ENCODE data around the gene CD84. TPM values are rescaled to one million over a fixed set of nuclear protein-coding genes. Genes with fewer than 3 reads are reported as not detected.
"Not testable (repeated sequence)": the region's sequence is repeated elsewhere in the genome, so short reads cannot be mapped to it uniquely, and the experiment has no call there.

Gene CD84
- total RNA-seq, 2 donors from 2014 or later, result 1.2 to 6.7 TPM

- no peaks in the 10 kb centered on the region for H3K27me3 ChIP-seq (replicated peaks; ENCODE audit: insufficient read depth)
- no peaks in the 10 kb centered on the region for H3K4me1 ChIP-seq (replicated peaks)
- H3K4me3 ChIP-seq, result no peak overlapping the region
- no peak for TF ChIP-seq POLR2AphosphoS5 (IDR thresholded peaks at IDR 0.05)
- TF ChIP-seq POLR2A (IDR thresholded peaks at IDR 0.05), result no peak
- TF ChIP-seq CTCF (IDR thresholded peaks at IDR 0.05), result no peak
- H3K27ac ChIP-seq, result no peak overlapping the region
- H3K9me3 ChIP-seq, result no peaks in the 10 kb centered on the region
- intact Hi-C loops (cut with DNase I), result no loop called here
- WGBS, result 86% methylated on average over 3 of the region's 3 CpGs
- DNase-seq (ENCODE audit: low spot score), result no peak
- no peaks in the 10 kb centered on the region for H3K36me3 ChIP-seq
These were observed 44.3 kb downstream of the CD84 start for GRCh38 chr1:160534823-160535605.

- WGBS, result 100% methylated on average over 5 of the region's 5 CpGs
- H3K9me3 ChIP-seq; H3K27me3 ChIP-seq (replicated peaks; ENCODE audit: insufficient read depth); H3K4me3 ChIP-seq; H3K4me1 ChIP-seq (replicated peaks); H3K27ac ChIP-seq; H3K36me3 ChIP-seq; intact Hi-C loops (cut with DNase I); DNase-seq (ENCODE audit: low spot score): not testable (repeated sequence)
These were observed 46.8 kb downstream of the CD84 start for GRCh38 chr1:160532557-160532813.

- not testable (repeated sequence) for H3K27me3 ChIP-seq (replicated peaks; ENCODE audit: insufficient read depth)
- 92% methylated on average over 23 of the region's 29 CpGs for WGBS
These were observed 47.3 kb downstream of the CD84 start for GRCh38 chr1:160531809-160532556.

GRCh38 chr1:160529401-160529952 is 49.8 kb downstream of the CD84 start:
- H3K4me1 ChIP-seq (replicated peaks), result not testable (repeated sequence)
- 61% methylated on average over 7 of the region's 7 CpGs for WGBS

More at GRCh38 chr1:160531809-160532556, 47.3 kb downstream of the CD84 start:
- H3K36me3 ChIP-seq; intact Hi-C loops (cut with DNase I); H3K4me3 ChIP-seq; H3K4me1 ChIP-seq (replicated peaks); H3K9me3 ChIP-seq; DNase-seq (ENCODE audit: low spot score); H3K27ac ChIP-seq: not testable (repeated sequence)

GRCh38 chr1:160523789-160524188 is 55.5 kb downstream of the CD84 start:
- H3K4me1 ChIP-seq (replicated peaks); intact Hi-C loops (cut with DNase I): not testable (repeated sequence)
- 90% methylated on average over 2 of the region's 2 CpGs for WGBS

More at GRCh38 chr1:160529401-160529952, 49.8 kb downstream of the CD84 start:
- H3K36me3 ChIP-seq; H3K4me3 ChIP-seq; H3K27me3 ChIP-seq (replicated peaks; ENCODE audit: insufficient read depth); DNase-seq (ENCODE audit: low spot score); H3K27ac ChIP-seq; H3K9me3 ChIP-seq; intact Hi-C loops (cut with DNase I): not testable (repeated sequence)

GRCh38 chr1:160522622-160523345 is 56.5 kb downstream of the CD84 start, which contains the start of gene SLAMF6:
Gene SLAMF6, minus strand, starts transcription at chr1:160523255. Its CDS starts 63 bp downstream, at chr1:160523192.
- intact Hi-C loops (cut with DNase I), result no loop called here
- Histone ChIP-seq H3K4me1 (replicated peaks) (no peaks in the 10 kb centered on the region), H3K27me3 (replicated peaks; ENCODE audit: insufficient read depth) (no peaks in the 10 kb centered on the region), H3K27ac (no peak within 1 kb of the TSS), H3K9me3 (no peaks in the 10 kb centered on the region), H3K4me3 (no peak within 1 kb of the TSS), H3K36me3 (no peaks in the 10 kb centered on the region)
- WGBS, result 76% methylated on average over 11 of the region's 11 CpGs
- DNase-seq (ENCODE audit: low spot score), result no peak
- TF ChIP-seq POLR2A (IDR thresholded peaks at IDR 0.05) (no peak), POLR2AphosphoS5 (IDR thresholded peaks at IDR 0.05) (no peak), CTCF (IDR thresholded peaks at IDR 0.05) (no peak)

More at GRCh38 chr1:160523789-160524188, 55.5 kb downstream of the CD84 start:
- H3K27ac ChIP-seq; H3K36me3 ChIP-seq; DNase-seq (ENCODE audit: low spot score); H3K27me3 ChIP-seq (replicated peaks; ENCODE audit: insufficient read depth); H3K4me3 ChIP-seq; H3K9me3 ChIP-seq: not testable (repeated sequence)

All from prostate gland (tissue), 2 donors.